HEK293T (cell line): ENCODE results near the gene ABCA6.

Source experiments
- ARNT ChIP-seq: fragments of 450-650 bp; IDR thresholded peaks from 2 replicates; pipeline ENCODE4 v1.6.1; 2017; ENCODE audit warnings: mild to moderate bottlenecking
- ELF4 ChIP-seq: fragments of 450-650 bp; IDR thresholded peaks from 2 replicates; pipeline ENCODE4 v1.6.1; 2017; ENCODE audit warnings: antibody characterized with exemption
- FOXA1 ChIP-seq: fragments of 450-650 bp; IDR thresholded peaks from 2 replicates; pipeline ENCODE4 v1.6.1; 2016; ENCODE audit warnings: mild to moderate bottlenecking
- FOXK2 ChIP-seq: fragments of 450-650 bp; IDR thresholded peaks from 2 replicates; pipeline ENCODE4 v1.6.1; 2016; ENCODE audit warnings: mild to moderate bottlenecking
- FOXM1 ChIP-seq: fragments of 450-650 bp; IDR thresholded peaks from 2 replicates; pipeline ENCODE4 v1.6.1; 2017; ENCODE audit warnings: mild to moderate bottlenecking, borderline replicate concordance
- NFRKB ChIP-seq: fragments of 450-650 bp; IDR thresholded peaks from 2 replicates; pipeline ENCODE4 v1.6.1; 2016; ENCODE audit warnings: mild to moderate bottlenecking, moderate library complexity
- PKNOX1 ChIP-seq: fragments of 450-650 bp; IDR thresholded peaks from 2 replicates; pipeline ENCODE4 v1.6.1; 2016
- SP1 ChIP-seq: fragments of 450-650 bp; IDR thresholded peaks from 2 replicates; pipeline ENCODE4 v1.6.1; 2017
- SUZ12 ChIP-seq: fragments of 450-650 bp; IDR thresholded peaks from 2 replicates; pipeline ENCODE4 v1.6.1; 2016; ENCODE audit warnings: mild to moderate bottlenecking
- TARDBP ChIP-seq: fragments of 450-650 bp; IDR thresholded peaks from 2 replicates; pipeline ENCODE4 v1.6.1; 2016
- ZNF384 ChIP-seq: fragments of 450-650 bp; IDR thresholded peaks from 2 replicates; pipeline ENCODE4 v1.6.1; 2016

GRCh38 chr17:69105907-69106730, 35.6 kb downstream of the ABCA6 start:
- no peak for TF ChIP-seq ARNT
- TF ChIP-seq SUZ12, result no peak
- TF ChIP-seq ELF4, result no peak
- TF ChIP-seq FOXK2, result no peak
- TF ChIP-seq FOXA1, result no peak
- TF ChIP-seq PKNOX1, result no peak
- TF ChIP-seq SP1, result no peak
- TF ChIP-seq ZNF384, result no peak
- TF ChIP-seq NFRKB, result no peak
- no peak for TF ChIP-seq FOXM1
- no peak for TF ChIP-seq TARDBP
